ENCODE measurements around the gene SMG1.
"Not testable (repeated sequence)": the region's sequence is repeated elsewhere in the genome, so short reads cannot be mapped to it uniquely, and the experiment has no call there.

The SMG1 gene

DNA sequence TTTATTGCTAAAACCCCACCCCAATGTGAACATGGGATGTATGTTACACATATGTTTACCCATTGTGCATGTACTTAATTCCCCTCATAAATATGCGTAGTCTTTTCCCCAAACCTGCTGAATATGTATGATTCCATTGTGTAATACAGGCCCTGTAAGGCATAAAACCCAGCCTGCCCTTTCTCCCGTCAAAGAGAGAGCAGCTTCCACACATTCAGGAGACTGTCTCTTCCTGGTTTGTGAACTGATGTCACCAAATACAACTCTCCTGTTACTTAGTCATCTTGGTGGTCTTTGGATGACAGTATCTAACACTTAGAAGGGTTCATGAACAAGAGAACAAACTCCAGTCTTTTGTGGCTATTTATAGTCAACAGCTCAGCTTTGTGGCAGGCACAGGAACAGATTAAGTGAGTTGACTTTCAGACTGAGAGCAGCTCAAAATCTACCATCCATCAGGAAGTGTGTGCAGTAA is 32.9 kb upstream of the SMG1 start:
- Histone ChIP-seq H3K4me1 (no peaks in the 10 kb centered on the region), H3K27me3 (no peaks in the 10 kb centered on the region), H3K4me3 (ENCODE audit: low read depth, low read length) (no peak overlapping the region), H3K36me3 (no peaks in the 10 kb centered on the region), H3K9me3 (no peaks in the 10 kb centered on the region)
- DNase-seq: no peak
- TF ChIP-seq, protein P1, sequence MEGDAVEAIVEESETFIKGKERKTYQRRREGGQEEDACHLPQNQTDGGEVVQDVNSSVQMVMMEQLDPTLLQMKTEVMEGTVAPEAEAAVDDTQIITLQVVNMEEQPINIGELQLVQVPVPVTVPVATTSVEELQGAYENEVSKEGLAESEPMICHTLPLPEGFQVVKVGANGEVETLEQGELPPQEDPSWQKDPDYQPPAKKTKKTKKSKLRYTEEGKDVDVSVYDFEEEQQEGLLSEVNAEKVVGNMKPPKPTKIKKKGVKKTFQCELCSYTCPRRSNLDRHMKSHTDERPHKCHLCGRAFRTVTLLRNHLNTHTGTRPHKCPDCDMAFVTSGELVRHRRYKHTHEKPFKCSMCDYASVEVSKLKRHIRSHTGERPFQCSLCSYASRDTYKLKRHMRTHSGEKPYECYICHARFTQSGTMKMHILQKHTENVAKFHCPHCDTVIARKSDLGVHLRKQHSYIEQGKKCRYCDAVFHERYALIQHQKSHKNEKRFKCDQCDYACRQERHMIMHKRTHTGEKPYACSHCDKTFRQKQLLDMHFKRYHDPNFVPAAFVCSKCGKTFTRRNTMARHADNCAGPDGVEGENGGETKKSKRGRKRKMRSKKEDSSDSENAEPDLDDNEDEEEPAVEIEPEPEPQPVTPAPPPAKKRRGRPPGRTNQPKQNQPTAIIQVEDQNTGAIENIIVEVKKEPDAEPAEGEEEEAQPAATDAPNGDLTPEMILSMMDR (IDR thresholded peaks at IDR 0.05; ENCODE audit: low read depth, low read length): no peak

DNA sequence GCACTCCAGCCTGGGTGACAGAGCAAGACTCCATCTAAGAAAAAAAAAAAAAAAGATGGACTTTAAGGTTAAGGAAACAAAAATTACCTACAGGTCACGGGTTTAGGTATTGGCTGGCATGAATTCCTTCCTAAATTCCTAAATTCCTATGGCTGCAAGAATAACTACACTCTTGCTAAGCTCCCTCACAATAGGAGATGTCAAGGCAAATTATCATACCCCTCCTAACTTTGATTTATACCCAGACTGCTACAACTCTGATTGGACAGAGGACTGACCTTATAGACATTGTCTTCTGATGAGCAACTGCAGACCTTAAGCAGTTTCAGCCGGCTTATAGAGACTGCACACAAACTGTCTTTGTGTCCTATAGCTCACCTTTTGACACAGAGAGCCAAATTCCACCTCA is 32.4 kb upstream of the SMG1 start:
- no peaks in the 10 kb centered on the region for H3K9me3 ChIP-seq
- TF ChIP-seq, protein P1 (IDR thresholded peaks at IDR 0.05; ENCODE audit: low read depth, low read length): no peak
- DNase-seq: no peak
- no peak overlapping the region for H3K4me3 ChIP-seq (ENCODE audit: low read depth, low read length)
- no peaks in the 10 kb centered on the region for H3K4me1 ChIP-seq
- no peaks in the 10 kb centered on the region for H3K27me3 ChIP-seq
- no peaks in the 10 kb centered on the region for H3K36me3 ChIP-seq

DNA sequence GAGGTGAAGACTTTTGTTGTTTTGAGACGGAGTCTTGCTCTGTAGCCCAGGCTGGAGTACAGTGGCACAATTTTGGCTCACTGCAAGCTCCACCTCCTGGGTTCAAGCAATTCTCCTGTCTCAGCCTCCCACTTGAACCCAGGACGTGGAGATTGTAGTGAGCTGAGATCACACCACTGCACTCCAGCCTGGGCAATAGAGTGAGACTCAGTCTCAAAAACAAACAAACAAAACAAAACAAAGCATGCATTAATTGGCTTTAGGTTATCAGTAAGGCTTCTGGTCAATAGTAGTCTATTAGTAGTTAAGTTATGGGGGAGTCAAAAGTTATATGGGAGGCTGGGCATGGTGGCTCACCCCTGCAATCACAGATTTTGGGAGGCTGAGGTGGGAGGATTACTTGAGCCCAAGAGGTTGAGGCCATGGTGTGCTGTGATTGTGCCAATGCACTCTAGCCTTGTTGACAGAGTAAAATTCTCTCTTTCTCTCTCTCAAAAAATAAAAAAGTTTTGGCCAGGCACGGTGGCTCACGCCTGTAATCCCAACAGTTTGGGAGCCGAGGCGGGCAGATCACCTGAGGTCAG is 30.5 kb upstream of the SMG1 start:
- not testable (repeated sequence) for H3K4me1 ChIP-seq; H3K4me3 ChIP-seq (ENCODE audit: low read depth, low read length); H3K27me3 ChIP-seq; H3K36me3 ChIP-seq; DNase-seq; H3K9me3 ChIP-seq

DNA sequence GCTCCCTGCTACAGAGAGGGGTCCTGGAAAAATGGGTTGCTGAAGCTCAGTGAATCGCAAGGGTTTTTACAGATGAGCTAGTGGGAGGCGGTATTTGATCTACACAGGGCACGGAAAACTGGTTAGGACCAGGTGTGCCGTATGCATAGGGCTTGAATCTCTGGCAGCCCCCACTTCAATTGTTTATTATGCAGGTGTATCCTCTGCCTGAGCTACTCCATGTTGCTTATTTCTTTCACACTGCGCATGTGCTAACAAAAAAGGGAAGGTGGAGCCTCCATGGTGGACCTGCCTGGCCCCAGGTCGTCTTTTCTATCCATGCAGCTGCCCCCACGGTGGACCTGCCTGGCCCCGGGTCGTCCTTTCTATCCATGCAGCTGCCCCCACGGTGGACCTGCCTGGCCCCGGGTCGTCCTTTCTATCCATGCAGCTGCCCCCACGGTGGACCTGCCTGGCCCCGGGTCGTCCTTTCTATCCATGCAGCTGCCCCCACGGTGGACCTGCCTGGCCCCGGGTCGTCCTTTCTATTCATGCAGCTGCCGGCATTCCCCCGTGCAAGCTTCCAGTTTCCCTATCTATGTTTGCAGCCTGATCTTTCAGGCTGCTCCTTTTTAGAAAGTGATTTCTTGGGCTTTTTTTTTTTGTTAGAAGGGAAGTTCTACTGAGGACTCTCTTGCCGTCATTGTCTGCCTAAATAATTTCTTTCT is 29.8 kb upstream of the SMG1 start:
- H3K9me3 ChIP-seq, DNase-seq: not testable (repeated sequence)
- H3K4me3 ChIP-seq (ENCODE audit: low read depth, low read length): peak overlapping the region; percentile 31

DNA sequence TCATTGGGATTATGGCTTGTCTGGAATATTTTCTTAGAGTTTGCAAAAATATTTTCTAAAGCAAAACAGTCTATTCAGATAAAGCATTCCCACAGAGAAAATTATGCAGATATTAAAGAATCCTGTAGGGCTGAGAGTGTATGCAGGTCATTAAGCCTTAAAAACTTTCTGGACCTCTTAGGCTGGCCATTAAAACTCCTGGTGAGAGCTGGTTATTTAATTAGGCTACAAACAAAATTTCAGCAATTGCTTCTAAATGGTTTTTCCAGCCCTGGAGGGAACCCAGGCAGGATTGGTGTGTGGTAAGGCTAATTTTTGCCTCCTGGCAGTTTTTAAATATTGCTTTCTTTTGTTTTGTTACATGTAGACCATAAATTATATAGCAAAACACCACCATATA is 27.3 kb upstream of the SMG1 start:
- no peaks in the 10 kb centered on the region for H3K36me3 ChIP-seq
- no peaks in the 10 kb centered on the region for H3K9me3 ChIP-seq
- H3K4me1 ChIP-seq: no peaks in the 10 kb centered on the region
- no peak overlapping the region for H3K4me3 ChIP-seq (ENCODE audit: low read depth, low read length)
- DNase-seq: no peak
- TF ChIP-seq, protein P1 (IDR thresholded peaks at IDR 0.05; ENCODE audit: low read depth, low read length): no peak
- H3K27me3 ChIP-seq: no peaks in the 10 kb centered on the region

More for the DNA sequence above, 29.8 kb upstream of the SMG1 start:
- not testable (repeated sequence) for H3K36me3 ChIP-seq, H3K4me1 ChIP-seq, H3K27me3 ChIP-seq

DNA sequence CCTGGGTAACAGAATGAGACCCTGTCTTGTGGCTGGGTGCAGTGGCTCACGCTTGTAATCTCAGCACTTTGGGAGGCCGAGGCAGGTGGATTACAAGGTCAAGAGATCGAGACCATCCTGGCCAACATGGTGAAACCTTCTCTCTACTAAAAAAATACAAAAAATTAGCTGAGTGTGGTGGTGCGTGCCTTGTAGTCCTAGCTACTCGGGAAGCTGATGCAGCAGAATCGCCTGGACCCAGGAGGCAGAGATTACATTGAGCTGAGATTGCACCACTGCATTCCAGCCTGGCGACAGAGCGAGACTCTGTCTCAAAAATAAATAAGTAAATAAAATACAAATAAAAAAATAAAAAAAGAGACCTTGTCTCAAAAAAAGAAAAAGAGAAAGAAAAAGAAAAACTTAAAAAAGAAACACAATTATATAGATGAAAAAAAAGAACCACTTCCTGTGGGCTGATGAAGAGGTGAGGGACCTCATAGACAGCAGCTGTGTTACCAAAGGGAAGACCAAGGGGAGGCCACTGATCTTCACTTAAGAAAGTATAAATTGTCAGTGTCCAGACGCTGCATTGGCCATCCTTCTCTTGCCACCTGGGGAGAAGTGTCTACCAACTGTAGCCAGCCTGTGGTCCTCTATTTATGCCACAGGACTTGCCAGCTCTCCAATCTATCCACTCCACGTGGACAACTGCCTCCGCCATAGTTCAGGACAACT is 24.4 kb upstream of the SMG1 start:
- no peak for DNase-seq
- no peak overlapping the region for H3K4me3 ChIP-seq (ENCODE audit: low read depth, low read length)
- H3K9me3 ChIP-seq: no peaks in the 10 kb centered on the region
- H3K36me3 ChIP-seq: no peaks in the 10 kb centered on the region
- TF ChIP-seq, protein P1 (IDR thresholded peaks at IDR 0.05; ENCODE audit: low read depth, low read length): no peak
- H3K4me1 ChIP-seq: no peaks in the 10 kb centered on the region
- no peaks in the 10 kb centered on the region for H3K27me3 ChIP-seq

Data from BE2C (cell line).